Glutamatergic neuron (in vitro differentiated cells): ENCODE measurements around the gene LAPTM4A. TPM values are rescaled to one million over a fixed set of nuclear protein-coding genes. Genes with fewer than 3 reads are reported as not detected.

Experiments
- DNase-seq: peaks from one replicate; pipeline ENCODE4 v3.0.0; 2022
- H3K27ac Mint-ChIP-seq: one replicate; pipeline ENCODE4 v1.8.0; 2020; ENCODE audit warnings: mild to moderate bottlenecking, mixed read lengths, inconsistent platforms; ENCODE audit not compliant: unreplicated experiment
- H3K27me3 Mint-ChIP-seq: one replicate; pipeline ENCODE4 v1.8.0; 2020; ENCODE audit warnings: mild to moderate bottlenecking, moderate library complexity, mixed read lengths, inconsistent platforms; ENCODE audit not compliant: unreplicated experiment
- H3K36me3 Mint-ChIP-seq: one replicate; pipeline ENCODE4 v1.8.0; 2020; ENCODE audit warnings: mild to moderate bottlenecking, mixed read lengths, inconsistent platforms; ENCODE audit not compliant: unreplicated experiment
- H3K4me1 Mint-ChIP-seq: one replicate; pipeline ENCODE4 v1.8.0; 2020; ENCODE audit warnings: mild to moderate bottlenecking, low read depth, mixed read lengths, inconsistent platforms; ENCODE audit not compliant: unreplicated experiment
- H3K4me3 Mint-ChIP-seq: one replicate; pipeline ENCODE4 v1.8.0; 2020; ENCODE audit warnings: mild to moderate bottlenecking, mixed read lengths, inconsistent platforms; ENCODE audit not compliant: unreplicated experiment
- H3K9me3 Mint-ChIP-seq: one replicate; pipeline ENCODE4 v1.8.0; 2020; ENCODE audit warnings: mild to moderate bottlenecking, moderate library complexity, mixed read lengths, inconsistent platforms; ENCODE audit not compliant: unreplicated experiment
- total RNA-seq: library from RNA; stranded (reverse); fragmentation: NEBNext Ultra II Directional; extraction: Animal tissue kit (Norgen Biotek cat#: 25700); gene quantifications from one replicate; pipeline ENCODE4 v1.2.1, GENCODE V29; 2021; ENCODE audit not compliant: unreplicated experiment
- TF ChIP-seq, protein P1 (sequence below): fragments of 200-600 bp; sonication (generic); IDR thresholded peaks from one replicate; pipeline ENCODE4 v1.5.0; 2021; ENCODE audit not compliant: partially characterized antibody, unreplicated experiment

The LAPTM4A gene
- total RNA-seq, 1 donor from 2014 or later, result 147 TPM

DNA sequence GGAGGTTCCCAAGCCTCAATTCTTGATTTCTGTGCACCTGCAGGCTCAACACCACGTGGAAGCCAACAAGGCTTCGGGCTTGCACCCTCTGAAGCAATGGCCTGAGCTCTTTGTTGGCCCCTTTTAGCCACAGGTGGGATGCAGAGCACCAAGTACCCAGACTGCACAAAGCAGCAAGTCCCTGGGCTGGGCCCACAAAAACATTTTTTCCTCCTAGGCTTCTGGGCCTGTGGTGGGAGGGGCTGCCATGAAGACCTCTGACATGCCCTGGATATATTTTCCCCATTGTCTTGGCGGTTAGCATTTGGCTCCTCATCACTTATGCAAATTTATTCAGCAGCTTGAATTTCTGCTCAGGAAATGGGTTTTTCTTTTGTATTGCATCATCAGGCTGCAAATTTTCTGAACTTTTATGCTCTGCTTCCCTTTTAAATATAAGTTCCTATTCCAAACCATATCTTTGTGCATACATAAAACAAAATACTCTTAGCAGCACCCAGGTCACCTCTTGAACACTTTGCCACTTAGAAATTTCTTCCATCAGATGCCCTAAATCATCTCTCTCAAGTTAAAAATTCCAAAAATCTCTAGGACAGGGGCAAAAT lies 29.9 kb downstream of the LAPTM4A start:
- peaks cover 3% of the 10 kb centered on the region for H3K9me3 Mint-ChIP-seq
- H3K4me1 Mint-ChIP-seq, result no peaks in the 10 kb centered on the region
- no peaks in the 10 kb centered on the region for H3K27me3 Mint-ChIP-seq
- TF ChIP-seq, protein P1, sequence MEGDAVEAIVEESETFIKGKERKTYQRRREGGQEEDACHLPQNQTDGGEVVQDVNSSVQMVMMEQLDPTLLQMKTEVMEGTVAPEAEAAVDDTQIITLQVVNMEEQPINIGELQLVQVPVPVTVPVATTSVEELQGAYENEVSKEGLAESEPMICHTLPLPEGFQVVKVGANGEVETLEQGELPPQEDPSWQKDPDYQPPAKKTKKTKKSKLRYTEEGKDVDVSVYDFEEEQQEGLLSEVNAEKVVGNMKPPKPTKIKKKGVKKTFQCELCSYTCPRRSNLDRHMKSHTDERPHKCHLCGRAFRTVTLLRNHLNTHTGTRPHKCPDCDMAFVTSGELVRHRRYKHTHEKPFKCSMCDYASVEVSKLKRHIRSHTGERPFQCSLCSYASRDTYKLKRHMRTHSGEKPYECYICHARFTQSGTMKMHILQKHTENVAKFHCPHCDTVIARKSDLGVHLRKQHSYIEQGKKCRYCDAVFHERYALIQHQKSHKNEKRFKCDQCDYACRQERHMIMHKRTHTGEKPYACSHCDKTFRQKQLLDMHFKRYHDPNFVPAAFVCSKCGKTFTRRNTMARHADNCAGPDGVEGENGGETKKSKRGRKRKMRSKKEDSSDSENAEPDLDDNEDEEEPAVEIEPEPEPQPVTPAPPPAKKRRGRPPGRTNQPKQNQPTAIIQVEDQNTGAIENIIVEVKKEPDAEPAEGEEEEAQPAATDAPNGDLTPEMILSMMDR, result no peak
- H3K27ac Mint-ChIP-seq, result no peak overlapping the region
- H3K4me3 Mint-ChIP-seq, result no peak overlapping the region
- peaks cover 31% of the 10 kb centered on the region for H3K36me3 Mint-ChIP-seq
- DNase-seq, result no peak

DNA sequence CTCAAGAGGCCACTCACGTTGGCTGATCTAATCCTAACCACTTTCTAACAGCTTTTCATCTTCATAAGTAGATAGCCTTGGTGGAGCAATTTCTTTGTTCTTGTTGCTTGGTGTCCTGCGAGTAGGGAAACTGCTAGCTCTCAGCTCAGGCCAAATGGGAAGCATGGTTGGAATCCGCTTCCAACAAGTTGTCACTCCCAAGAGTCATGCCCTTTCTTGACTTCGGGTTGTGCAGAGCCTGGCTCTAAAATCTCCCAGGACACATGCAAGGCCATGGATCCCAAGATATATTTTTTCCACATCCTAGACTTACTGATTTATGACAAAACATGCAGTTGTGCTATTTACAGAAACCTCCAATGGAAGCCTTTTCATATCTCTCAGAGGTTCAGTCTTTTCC lies 31.7 kb downstream of the LAPTM4A start:
- Mint-ChIP-seq H3K9me3 (peaks cover 3% of the 10 kb centered on the region), H3K36me3 (peaks cover 31% of the 10 kb centered on the region), H3K27me3 (no peaks in the 10 kb centered on the region), H3K4me3 (no peak overlapping the region), H3K27ac (no peak overlapping the region), H3K4me1 (no peaks in the 10 kb centered on the region)
- TF ChIP-seq, protein P1, result no peak
- DNase-seq, result no peak

DNA sequence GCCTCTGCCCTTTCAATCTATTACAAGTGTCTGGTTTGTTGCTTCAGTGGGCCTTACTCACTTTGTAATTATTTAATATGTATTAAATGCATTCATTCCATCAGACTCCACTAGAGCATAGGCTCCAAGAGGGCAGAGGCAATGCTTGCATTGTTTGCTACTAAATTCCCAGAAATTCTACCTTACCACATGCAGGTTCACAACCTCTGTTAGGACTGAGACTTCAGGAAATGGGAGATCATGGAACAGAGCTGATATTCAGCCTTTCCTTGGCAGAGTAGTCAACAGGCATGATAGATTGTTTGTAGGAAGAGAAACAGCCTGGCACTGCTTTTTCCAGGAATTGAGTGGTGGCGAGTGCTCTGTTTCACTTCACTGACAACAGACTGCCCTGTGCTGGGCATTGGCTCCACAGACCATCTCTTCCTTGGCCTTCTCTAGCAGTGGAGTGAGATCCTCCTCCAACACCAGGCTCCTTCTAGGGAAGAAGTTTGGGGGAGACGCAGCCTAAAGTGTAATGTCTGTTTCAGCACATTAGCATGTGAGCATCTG lies 32.8 kb downstream of the LAPTM4A start:
- Mint-ChIP-seq H3K27ac (no peak overlapping the region), H3K9me3 (peaks cover 5% of the 10 kb centered on the region), H3K27me3 (peaks cover 5% of the 10 kb centered on the region)

DNA sequence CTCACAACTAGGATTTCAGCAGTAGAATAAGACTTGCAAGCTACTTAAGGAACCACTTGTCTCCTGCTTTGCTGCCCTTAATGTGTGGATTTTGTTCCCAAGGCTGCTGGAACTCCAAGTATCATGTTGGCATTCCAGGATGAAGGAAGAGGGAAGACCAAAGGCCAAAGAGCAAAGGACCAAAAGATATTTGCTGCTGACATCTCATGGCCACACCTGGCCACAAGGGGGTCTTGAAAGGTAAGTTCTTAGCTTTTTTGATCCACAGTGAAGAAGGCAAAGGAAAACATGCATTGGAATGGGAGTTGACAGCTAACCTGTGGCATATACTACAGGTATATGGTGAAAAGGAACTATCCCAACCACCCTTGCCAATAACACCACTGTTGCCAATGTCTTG lies 35.1 kb downstream of the LAPTM4A start:
- no peak for DNase-seq

More for the DNA sequence above, 32.8 kb downstream of the LAPTM4A start:
- TF ChIP-seq, protein P1, result no peak
- H3K36me3 Mint-ChIP-seq, result peaks cover 36% of the 10 kb centered on the region
- DNase-seq, result no peak
- no peak overlapping the region for H3K4me3 Mint-ChIP-seq
- H3K4me1 Mint-ChIP-seq, result no peaks in the 10 kb centered on the region

DNA sequence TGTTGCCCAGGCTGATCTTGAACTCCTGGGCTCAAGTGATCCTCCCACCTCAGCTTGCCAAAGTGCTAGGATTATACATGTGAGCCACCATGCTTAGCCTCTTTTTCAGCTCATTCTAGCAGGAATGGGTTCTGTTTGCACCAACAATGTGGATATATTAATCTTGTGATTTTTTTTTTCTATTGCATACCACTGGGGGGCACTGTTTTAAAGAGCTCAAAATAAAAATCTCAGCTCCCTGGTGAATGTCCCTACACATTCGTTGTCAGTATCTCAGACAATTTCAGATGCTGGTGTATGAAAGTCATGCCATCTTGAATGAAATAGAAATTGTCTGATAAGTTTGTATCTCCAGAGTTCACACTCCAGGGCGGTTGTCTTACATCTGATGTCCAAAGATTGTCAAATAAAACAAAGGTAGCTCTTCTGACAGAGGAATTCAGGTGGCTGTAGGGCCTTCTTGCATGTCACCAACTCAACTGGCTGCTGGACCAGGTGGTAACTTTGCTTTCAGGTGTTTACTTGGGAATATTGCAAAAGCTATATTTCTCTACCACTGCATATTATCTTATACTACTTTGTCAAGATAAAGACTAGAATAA lies 35.8 kb downstream of the LAPTM4A start:
- H3K27me3 Mint-ChIP-seq, result peaks cover 19% of the 10 kb centered on the region
- H3K4me1 Mint-ChIP-seq, result peaks cover 3% of the 10 kb centered on the region
- H3K9me3 Mint-ChIP-seq, result peaks cover 3% of the 10 kb centered on the region
- no peak overlapping the region for H3K4me3 Mint-ChIP-seq
- peaks cover 19% of the 10 kb centered on the region for H3K36me3 Mint-ChIP-seq
- DNase-seq, result no peak
- TF ChIP-seq, protein P1, result peak; percentile 84
- no peak overlapping the region for H3K27ac Mint-ChIP-seq

More for the DNA sequence above, 35.1 kb downstream of the LAPTM4A start:
- peaks cover 22% of the 10 kb centered on the region for H3K36me3 Mint-ChIP-seq
- H3K9me3 Mint-ChIP-seq, result peaks cover 3% of the 10 kb centered on the region
- peaks cover 19% of the 10 kb centered on the region for H3K27me3 Mint-ChIP-seq
- TF ChIP-seq, protein P1, result no peak
- peaks cover 3% of the 10 kb centered on the region for H3K4me1 Mint-ChIP-seq
- no peak overlapping the region for H3K27ac Mint-ChIP-seq
- no peak overlapping the region for H3K4me3 Mint-ChIP-seq
